Astrocyte (in vitro differentiated cells and primary cell): Measurements from ENCODE around the gene ARHGAP26. TPM values are rescaled to one million over a fixed set of nuclear protein-coding genes. Genes with fewer than 3 reads are reported as not detected.

Source experiments
- DNase-seq: peaks from one replicate; pipeline ENCODE4 v3.0.0-alpha.2; 2010; ENCODE audit warnings: low read depth
- FAIRE-seq: peaks from 2 replicates; lab custom pipeline; 2011; peaks lifted over from hg19 to GRCh38; lab: Jason Lieb, UNC
- H2AFZ ChIP-seq: 2 replicates; pipeline ENCODE4 v1.6.0; 2012; ENCODE audit warnings: low read depth, low read length, inconsistent platforms
- H3K27ac ChIP-seq: 2 replicates; pipeline ENCODE4 v1.5.1; 2011; ENCODE audit warnings: low read depth, low read length, inconsistent platforms
- H3K27me3 ChIP-seq: 2 replicates; pipeline ENCODE4 v1.6.0; 2011; ENCODE audit warnings: low read length, inconsistent platforms; ENCODE audit not compliant: insufficient read depth
- H3K36me3 ChIP-seq: 2 replicates; pipeline ENCODE4 v1.5.1; 2011; ENCODE audit warnings: low read length, inconsistent platforms; ENCODE audit not compliant: insufficient read depth
- H3K4me1 ChIP-seq: 2 replicates; pipeline ENCODE4 v1.5.1; 2011; ENCODE audit warnings: low read length, inconsistent platforms; ENCODE audit not compliant: insufficient read depth
- H3K4me2 ChIP-seq: 2 replicates; pipeline ENCODE4 v1.6.0; 2012; ENCODE audit warnings: low read length, inconsistent platforms
- H3K4me3 ChIP-seq: 2 replicates; pipeline ENCODE4 v1.5.1; 2011; ENCODE audit warnings: low read depth, mild to moderate bottlenecking, low read length, inconsistent platforms; ENCODE audit not compliant: insufficient read depth
- H3K79me2 ChIP-seq: 2 replicates; pipeline ENCODE4 v1.6.0; 2012; ENCODE audit warnings: mild to moderate bottlenecking, low read length, inconsistent platforms; ENCODE audit not compliant: insufficient read depth
- H3K9ac ChIP-seq: 2 replicates; pipeline ENCODE4 v1.6.0; 2012; ENCODE audit warnings: mild to moderate bottlenecking, low read length, inconsistent platforms
- H3K9me3 ChIP-seq: 2 replicates; pipeline ENCODE4 v1.5.1; 2012; ENCODE audit warnings: low read depth, mild to moderate bottlenecking, low read length, inconsistent platforms; ENCODE audit not compliant: insufficient read depth
- H4K20me1 ChIP-seq: 2 replicates; pipeline ENCODE4 v1.6.0; 2012; ENCODE audit warnings: low read length, inconsistent platforms; ENCODE audit not compliant: insufficient read depth
- H3K27ac Mint-ChIP-seq: one replicate; pipeline ENCODE4 v1.8.0; 2021; ENCODE audit warnings: mild to moderate bottlenecking, mixed read lengths; ENCODE audit not compliant: unreplicated experiment
- H3K27me3 Mint-ChIP-seq: one replicate; pipeline ENCODE4 v1.8.0; 2021; ENCODE audit warnings: low read depth, mixed read lengths; ENCODE audit not compliant: unreplicated experiment
- H3K36me3 Mint-ChIP-seq: one replicate; pipeline ENCODE4 v1.8.0; 2021; ENCODE audit warnings: low read depth, mixed read lengths; ENCODE audit not compliant: unreplicated experiment
- H3K4me1 Mint-ChIP-seq: one replicate; pipeline ENCODE4 v1.8.0; 2021; ENCODE audit warnings: low read depth, mixed read lengths; ENCODE audit not compliant: unreplicated experiment
- H3K4me3 Mint-ChIP-seq: one replicate; pipeline ENCODE4 v1.8.0; 2021; ENCODE audit warnings: mild to moderate bottlenecking, moderate library complexity, mixed read lengths; ENCODE audit not compliant: unreplicated experiment
- H3K9me3 Mint-ChIP-seq: one replicate; pipeline ENCODE4 v1.8.0; 2021; ENCODE audit warnings: mild to moderate bottlenecking, mixed read lengths; ENCODE audit not compliant: unreplicated experiment
- CTCF ChIP-seq: IDR thresholded peaks from 2 replicates; pipeline ENCODE4 v1.5.1; 2011; ENCODE audit warnings: low read depth, mild to moderate bottlenecking, inconsistent platforms, low read length, moderate library complexity; ENCODE audit not compliant: insufficient read depth
- EZH2 ChIP-seq: IDR thresholded peaks from 2 replicates; pipeline ENCODE4 v1.6.1; 2012; ENCODE audit warnings: mild to moderate bottlenecking, low read length, inconsistent platforms; ENCODE audit not compliant: insufficient read depth
- total RNA-seq: library from RNA; stranded (reverse); gene quantifications from 2 replicates; pipeline ENCODE4 v1.2.1, GENCODE V29; 2021

ARHGAP26 gene
- total RNA-seq, 1 donor from 2014 or later, result 5.6 TPM

DNA sequence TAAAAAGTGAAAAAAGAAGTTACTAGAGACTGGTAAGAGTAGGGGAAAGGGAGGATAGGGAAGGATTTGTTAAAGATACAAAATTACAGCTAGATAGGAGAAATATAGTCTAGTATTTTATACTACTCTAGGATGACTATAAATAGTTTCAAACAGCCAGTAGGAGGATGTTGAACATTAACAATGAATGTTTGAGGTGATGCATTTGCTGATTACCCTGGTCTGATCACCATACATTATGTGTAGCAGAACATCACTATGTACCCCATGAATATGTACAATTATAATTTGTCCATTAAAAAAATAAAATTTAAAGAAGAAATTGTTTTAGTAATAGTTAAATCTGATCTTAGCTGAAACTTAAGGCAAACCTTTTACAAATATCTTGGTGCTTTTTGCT, 302.6 kb downstream of the ARHGAP26 start:
- H3K27ac Mint-ChIP-seq, result no peak overlapping the region
- peaks cover 2% of the 10 kb centered on the region for H3K9me3 Mint-ChIP-seq
- no peak overlapping the region for H2AFZ ChIP-seq
- H3K36me3 ChIP-seq, result no peaks in the 10 kb centered on the region
- no peak overlapping the region for H3K27ac ChIP-seq
- DNase-seq (no peak), FAIRE-seq (no peak)
- no peak for TF ChIP-seq CTCF
- TF ChIP-seq EZH2, result no peak
- H3K4me3 ChIP-seq, result no peak overlapping the region
- H3K79me2 ChIP-seq, result no peaks in the 10 kb centered on the region
- no peaks in the 10 kb centered on the region for H3K27me3 Mint-ChIP-seq
- peaks cover 6% of the 10 kb centered on the region for H3K36me3 Mint-ChIP-seq
- H3K9me3 ChIP-seq, result no peaks in the 10 kb centered on the region
- H3K27me3 ChIP-seq, result no peaks in the 10 kb centered on the region
- no peaks in the 10 kb centered on the region for H3K4me1 ChIP-seq
- H3K4me3 Mint-ChIP-seq, result no peak overlapping the region
- no peak overlapping the region for H3K9ac ChIP-seq
- H3K4me1 Mint-ChIP-seq, result peaks cover 2% of the 10 kb centered on the region
- H3K4me2 ChIP-seq, result no peak overlapping the region
- no peaks in the 10 kb centered on the region for H4K20me1 ChIP-seq

DNA sequence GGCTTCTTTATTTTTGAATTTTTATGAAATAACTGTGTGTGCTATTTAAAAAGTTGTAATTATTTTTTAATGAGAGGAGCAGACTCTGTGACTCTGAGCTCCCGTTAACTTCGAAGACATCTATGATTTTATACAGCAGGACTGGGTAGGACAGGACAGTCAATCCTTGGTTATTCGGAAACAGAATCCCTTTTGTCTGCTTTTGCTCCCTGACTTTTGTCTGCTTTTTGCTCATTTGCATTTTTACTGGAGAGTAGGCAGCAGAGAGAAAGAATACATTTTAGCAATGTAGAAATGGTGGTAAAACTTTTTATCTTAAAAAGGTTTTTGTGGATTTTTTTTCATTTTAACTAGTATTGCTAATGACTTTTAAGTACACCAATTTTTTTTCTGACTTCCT, 303.6 kb downstream of the ARHGAP26 start:
- Histone ChIP-seq H3K4me1 (no peaks in the 10 kb centered on the region), H3K9ac (no peak overlapping the region), H3K36me3 (no peaks in the 10 kb centered on the region), H3K79me2 (no peaks in the 10 kb centered on the region), H3K4me3 (no peak overlapping the region), H3K27ac (no peak overlapping the region), H3K9me3 (no peaks in the 10 kb centered on the region), H3K27me3 (no peaks in the 10 kb centered on the region), H2AFZ (no peak overlapping the region), H4K20me1 (no peaks in the 10 kb centered on the region), H3K4me2 (no peak overlapping the region)
- FAIRE-seq (no peak), DNase-seq (no peak)
- peaks cover 5% of the 10 kb centered on the region for H3K4me1 Mint-ChIP-seq
- no peak overlapping the region for H3K27ac Mint-ChIP-seq
- TF ChIP-seq EZH2 (no peak), CTCF (no peak)
- no peak overlapping the region for H3K4me3 Mint-ChIP-seq
- peaks cover 6% of the 10 kb centered on the region for H3K36me3 Mint-ChIP-seq
- no peaks in the 10 kb centered on the region for H3K27me3 Mint-ChIP-seq
- H3K9me3 Mint-ChIP-seq, result peaks cover 2% of the 10 kb centered on the region

DNA sequence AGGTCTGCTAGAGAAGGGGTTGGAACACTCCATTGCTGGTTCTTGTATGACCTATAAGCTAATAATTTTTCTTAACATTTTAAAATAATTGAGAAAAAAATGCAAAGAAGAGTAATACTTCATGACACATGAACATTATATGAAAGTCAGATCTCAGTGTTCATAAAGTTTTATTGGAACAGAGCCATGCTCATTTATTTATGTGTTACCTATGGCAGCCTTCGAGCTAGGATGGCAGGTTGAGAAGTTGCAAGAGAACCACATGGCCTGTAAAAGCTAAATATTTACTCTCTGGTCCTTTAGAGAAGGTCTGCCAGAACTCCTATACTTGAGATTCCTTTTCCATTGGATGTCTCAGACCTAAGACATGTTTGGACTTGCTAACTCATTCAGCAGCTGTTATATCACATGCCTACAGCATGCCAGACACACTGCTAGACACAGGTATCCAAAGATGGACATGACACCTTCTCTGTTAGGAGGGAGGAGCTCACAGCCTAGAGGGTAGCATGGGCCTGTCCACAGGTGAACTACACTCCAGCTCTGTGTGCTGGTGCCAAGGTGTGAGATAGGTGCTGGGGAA, 304.3 kb downstream of the ARHGAP26 start:
- no peak overlapping the region for H3K4me2 ChIP-seq
- H4K20me1 ChIP-seq, result no peaks in the 10 kb centered on the region
- H3K27ac ChIP-seq, result no peak overlapping the region
- H3K27ac Mint-ChIP-seq, result no peak overlapping the region
- peaks cover 2% of the 10 kb centered on the region for H3K9me3 Mint-ChIP-seq
- no peaks in the 10 kb centered on the region for H3K36me3 ChIP-seq
- H3K27me3 Mint-ChIP-seq, result no peaks in the 10 kb centered on the region
- H3K27me3 ChIP-seq, result no peaks in the 10 kb centered on the region
- peaks cover 5% of the 10 kb centered on the region for H3K4me1 Mint-ChIP-seq
- no peak overlapping the region for H2AFZ ChIP-seq
- DNase-seq (no peak), FAIRE-seq (no peak)
- no peaks in the 10 kb centered on the region for H3K79me2 ChIP-seq
- no peaks in the 10 kb centered on the region for H3K9me3 ChIP-seq
- H3K4me3 ChIP-seq, result no peak overlapping the region
- no peak overlapping the region for H3K9ac ChIP-seq
- no peak overlapping the region for H3K4me3 Mint-ChIP-seq
- TF ChIP-seq EZH2, result no peak
- no peak for TF ChIP-seq CTCF
- H3K4me1 ChIP-seq, result no peaks in the 10 kb centered on the region
- peaks cover 6% of the 10 kb centered on the region for H3K36me3 Mint-ChIP-seq
